HG02852 (cell line): ENCODE data around the gene CHGA.

Experiments
- ATAC-seq: cut with Tn5 transposase; IDR thresholded peaks from one replicate; pipeline ENCODE4 v1.9.1; 2021; ENCODE audit warnings: mild to moderate bottlenecking, moderate library complexity; ENCODE audit not compliant: unreplicated experiment

Gene CHGA

GRCh38 chr14:92929689-92930608 is 7.0 kb downstream of the CHGA start:
- no peak for ATAC-seq

GRCh38 chr14:92930737-92931602 is 8.0 kb downstream of the CHGA start:
- ATAC-seq = no peak

- no peak for ATAC-seq
These were observed 8.9 kb downstream of the CHGA start for GRCh38 chr14:92931681-92932447.

- no peak for ATAC-seq
These were observed 9.8 kb downstream of the CHGA start for GRCh38 chr14:92932448-92933395.

- no peak for ATAC-seq
These were observed 10.5 kb downstream of the CHGA start for GRCh38 chr14:92933481-92933880.

- no peak for ATAC-seq
These were observed 11.5 kb downstream of the CHGA start for GRCh38 chr14:92934196-92935085.

- ATAC-seq = no peak
These were observed 12.5 kb downstream of the CHGA start for GRCh38 chr14:92935446-92935845.

GRCh38 chr14:92936085-92936484 is 13.1 kb downstream of the CHGA start:
- ATAC-seq = no peak

- no peak for ATAC-seq
These were observed 14.3 kb downstream of the CHGA start for GRCh38 chr14:92937051-92937937.

- no peak for ATAC-seq
These were observed 15.4 kb downstream of the CHGA start for GRCh38 chr14:92938235-92938875.

GRCh38 chr14:92938890-92939671 is 16.1 kb downstream of the CHGA start:
- ATAC-seq = no peak

GRCh38 chr14:92939699-92940098 is 16.7 kb downstream of the CHGA start:
- no peak for ATAC-seq

GRCh38 chr14:92940543-92940942 is 17.6 kb downstream of the CHGA start:
- ATAC-seq = no peak

- no peak for ATAC-seq
These were observed 18.6 kb downstream of the CHGA start for GRCh38 chr14:92941531-92941930.

GRCh38 chr14:92942136-92942535 is 19.2 kb downstream of the CHGA start:
- ATAC-seq = no peak

GRCh38 chr14:92942576-92942975 is 19.6 kb downstream of the CHGA start:
- no peak for ATAC-seq
